Measurements from ENCODE around the gene FZR1. TPM values are rescaled to one million over a fixed set of nuclear protein-coding genes. Genes with fewer than 3 reads are reported as not detected.

Gene FZR1
- total and polyA plus RNA-seq, 2 of the 4 experiments (the other 2 are of a cell fraction): 21.5 to 47.8 TPM

DNA sequence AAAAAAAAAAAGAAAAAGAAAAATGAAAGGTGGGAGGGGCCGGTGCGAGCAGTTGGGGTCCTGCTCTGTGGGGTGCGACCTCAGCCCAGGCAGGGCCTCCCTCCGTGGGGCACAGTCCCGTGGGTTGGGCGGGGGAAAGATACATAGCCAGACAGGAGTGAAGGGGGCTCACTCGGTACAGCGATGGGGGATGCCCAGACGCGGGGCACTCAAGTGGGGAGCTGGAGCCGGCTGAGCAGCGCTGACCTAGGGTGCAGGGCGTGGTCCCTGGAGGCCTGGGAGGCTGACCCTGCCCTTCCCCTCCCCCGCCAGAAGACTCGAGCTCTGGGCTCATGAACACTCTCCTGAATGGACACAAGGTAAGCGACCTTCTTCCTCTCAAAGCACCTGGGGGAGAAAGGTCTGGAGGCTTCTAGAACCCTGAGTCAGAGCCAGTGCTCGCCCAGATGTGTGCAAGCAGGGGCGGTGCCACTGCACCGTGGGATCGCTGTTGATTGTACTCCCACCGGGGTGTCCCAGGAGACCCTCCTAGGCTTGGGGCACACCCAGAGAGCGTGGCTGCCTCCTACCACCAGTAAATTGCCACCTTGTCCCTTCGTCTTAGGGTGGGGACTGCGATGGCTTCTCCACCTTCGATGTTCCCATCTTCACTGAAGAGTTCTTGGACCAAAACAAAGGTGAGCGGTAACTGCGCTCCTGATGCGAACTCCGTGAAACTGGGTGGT lies 70.0 kb downstream of the FZR1 start:
- H4K20me1 ChIP-seq (ENCODE audit: insufficient read depth, low read length): peaks cover 15% of the 10 kb centered on the region; the same call in 1 of the 2 replicates
- 90% methylated on average over 17 of the region's 29 CpGs; no CpG with 5 or more reads in 1 of the 2 experiments for WGBS, 2 experiments (ENCODE audit: extremely low coverage in 2 of 2, insufficient read length in 1 of 2)
- H3K9me1 ChIP-seq (ENCODE audit: insufficient read depth, low read length): peaks cover 13% of the 10 kb centered on the region
- no peak overlapping the region for H2BK20ac ChIP-seq (ENCODE audit: low read depth, low read length)
- intact Hi-C loops (cut with micrococcal nuclease): no loop called here
- no peak overlapping the region for H3K4ac ChIP-seq (ENCODE audit: low read depth, low read length)
- in situ Hi-C loops (cut with MboI; ENCODE audit: low sequenced_read_pairs): no loop called here
- H2BK5ac ChIP-seq (ENCODE audit: low read depth, low read length, poor library complexity, severe bottlenecking): no peak overlapping the region
- H3K36me3 ChIP-seq (ENCODE audit: control insufficient read depth, insufficient read depth, low read length): peaks cover 15% of the 10 kb centered on the region; the same call in 1 of the 2 replicates
- no peak overlapping the region for H4K8ac ChIP-seq (ENCODE audit: low read depth in 2 of 2, low read length in 2 of 2)
- POLR2A ChIA-PET (ENCODE audit: unreplicated experiment): no interaction called here
- H3K23ac ChIP-seq (ENCODE audit: low read depth, low read length): no peak overlapping the region
- no TSS peak for BruUV-seq (replicated peaks)
- H3K18ac ChIP-seq (ENCODE audit: low read depth, low read length): no peak overlapping the region
- no peak overlapping the region for H2AFZ ChIP-seq (replicated peaks; ENCODE audit: low read length, poor library complexity)
- no peak overlapping the region for H3K27ac ChIP-seq (ENCODE audit: insufficient read depth, low read length)
- ATAC-seq (ENCODE audit: low read depth) (no peak), DNase-seq (no peak)
- peak overlapping the region; percentile 70 for H2AK9ac ChIP-seq (replicated peaks; ENCODE audit: low read depth, low read length, poor library complexity)
- no peak overlapping the region for H2BK120ac ChIP-seq (ENCODE audit: low read depth, low read length)
- no peak overlapping the region for H4K5ac ChIP-seq (ENCODE audit: low read depth, low read length)
- H3K9me3 ChIP-seq (ENCODE audit: control insufficient read depth, insufficient read depth, low read length): no peaks in the 10 kb centered on the region
- H3K9ac ChIP-seq (ENCODE audit: low read depth, low read length): no peak overlapping the region
- peaks cover 5% of the 10 kb centered on the region for H3K4me1 ChIP-seq (ENCODE audit: control insufficient read depth, insufficient read depth, low read length)
- dilution Hi-C loops (cut with HindIII; ENCODE audit: low sequenced_read_pairs, unreplicated experiment): no loop called here
- H3K79me1 ChIP-seq (ENCODE audit: low read depth in 1 of 2, low read length in 2 of 2): peaks cover 7 to 22% of the 10 kb centered on the region in 2 experiments; a peak in 3 of 4 replicates
- H4K91ac ChIP-seq (ENCODE audit: insufficient read depth, low read depth, low read length): no peak overlapping the region
- H2AK5ac ChIP-seq (ENCODE audit: low read depth, low read length): 0 out of 2 replicates have a peak overlapping the region, but pooled peaks have one; percentile 17
- no peaks in the 10 kb centered on the region for H3K27me3 ChIP-seq (ENCODE audit: control insufficient read depth, insufficient read depth, low read length)
- CTCF ChIA-PET: no interaction called here
- H3K14ac ChIP-seq (replicated peaks; ENCODE audit: low read depth, low read length): no peak overlapping the region
- no peak overlapping the region for H3K4me2 ChIP-seq (ENCODE audit: low read depth, low read length)
- H3K56ac ChIP-seq (ENCODE audit: extremely low read depth, insufficient read depth, low read length): no peak overlapping the region
- TF ChIP-seq, protein P1, sequence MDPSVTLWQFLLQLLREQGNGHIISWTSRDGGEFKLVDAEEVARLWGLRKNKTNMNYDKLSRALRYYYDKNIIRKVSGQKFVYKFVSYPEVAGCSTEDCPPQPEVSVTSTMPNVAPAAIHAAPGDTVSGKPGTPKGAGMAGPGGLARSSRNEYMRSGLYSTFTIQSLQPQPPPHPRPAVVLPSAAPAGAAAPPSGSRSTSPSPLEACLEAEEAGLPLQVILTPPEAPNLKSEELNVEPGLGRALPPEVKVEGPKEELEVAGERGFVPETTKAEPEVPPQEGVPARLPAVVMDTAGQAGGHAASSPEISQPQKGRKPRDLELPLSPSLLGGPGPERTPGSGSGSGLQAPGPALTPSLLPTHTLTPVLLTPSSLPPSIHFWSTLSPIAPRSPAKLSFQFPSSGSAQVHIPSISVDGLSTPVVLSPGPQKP (IDR thresholded peaks at IDR 0.05; ENCODE audit: borderline replicate concordance, low read depth, low read length): no peak
- TF ChIP-seq RFX5 (IDR thresholded peaks at IDR 0.05; ENCODE audit: low read depth, low read length) (no peak), RCOR1 (IDR thresholded peaks at IDR 0.05; ENCODE audit: insufficient replicate concordance, low read length) (no peak), BHLHE40 (IDR thresholded peaks at IDR 0.05; ENCODE audit: low read depth, low read length) (no peak), SMC3 (IDR thresholded peaks at IDR 0.05; ENCODE audit: low read depth, low read length) (no peak), CEBPB (IDR thresholded peaks at IDR 0.05; ENCODE audit: low read depth, low read length) (no peak), CHD1 (IDR thresholded peaks at IDR 0.05; ENCODE audit: low read depth, low read length) (no peak), RAD21 (IDR thresholded peaks at IDR 0.05; ENCODE audit: low read length) (no peak), MXI1 (IDR thresholded peaks at IDR 0.05; ENCODE audit: borderline replicate concordance, low read depth, low read length) (no peak)
- TF ChIP-seq, protein P2, sequence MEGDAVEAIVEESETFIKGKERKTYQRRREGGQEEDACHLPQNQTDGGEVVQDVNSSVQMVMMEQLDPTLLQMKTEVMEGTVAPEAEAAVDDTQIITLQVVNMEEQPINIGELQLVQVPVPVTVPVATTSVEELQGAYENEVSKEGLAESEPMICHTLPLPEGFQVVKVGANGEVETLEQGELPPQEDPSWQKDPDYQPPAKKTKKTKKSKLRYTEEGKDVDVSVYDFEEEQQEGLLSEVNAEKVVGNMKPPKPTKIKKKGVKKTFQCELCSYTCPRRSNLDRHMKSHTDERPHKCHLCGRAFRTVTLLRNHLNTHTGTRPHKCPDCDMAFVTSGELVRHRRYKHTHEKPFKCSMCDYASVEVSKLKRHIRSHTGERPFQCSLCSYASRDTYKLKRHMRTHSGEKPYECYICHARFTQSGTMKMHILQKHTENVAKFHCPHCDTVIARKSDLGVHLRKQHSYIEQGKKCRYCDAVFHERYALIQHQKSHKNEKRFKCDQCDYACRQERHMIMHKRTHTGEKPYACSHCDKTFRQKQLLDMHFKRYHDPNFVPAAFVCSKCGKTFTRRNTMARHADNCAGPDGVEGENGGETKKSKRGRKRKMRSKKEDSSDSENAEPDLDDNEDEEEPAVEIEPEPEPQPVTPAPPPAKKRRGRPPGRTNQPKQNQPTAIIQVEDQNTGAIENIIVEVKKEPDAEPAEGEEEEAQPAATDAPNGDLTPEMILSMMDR (conservative IDR thresholded peaks at IDR 0.05; ENCODE audit: low read depth, low read length): no peak
- TF ChIP-seq, protein P3, sequence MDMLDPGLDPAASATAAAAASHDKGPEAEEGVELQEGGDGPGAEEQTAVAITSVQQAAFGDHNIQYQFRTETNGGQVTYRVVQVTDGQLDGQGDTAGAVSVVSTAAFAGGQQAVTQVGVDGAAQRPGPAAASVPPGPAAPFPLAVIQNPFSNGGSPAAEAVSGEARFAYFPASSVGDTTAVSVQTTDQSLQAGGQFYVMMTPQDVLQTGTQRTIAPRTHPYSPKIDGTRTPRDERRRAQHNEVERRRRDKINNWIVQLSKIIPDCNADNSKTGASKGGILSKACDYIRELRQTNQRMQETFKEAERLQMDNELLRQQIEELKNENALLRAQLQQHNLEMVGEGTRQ (IDR thresholded peaks at IDR 0.05; ENCODE audit: low read depth, low read length): no peak
- H3K4me3 ChIP-seq (ENCODE audit: insufficient read depth, low read depth, low read length): no peak overlapping the region
- no peak overlapping the region for H2BK15ac ChIP-seq (ENCODE audit: low read depth, low read length)

Data from IMR-90 (cell line).